Activated CD8-positive, alpha-beta T cell treated with anti-CD3 and anti-CD28 coated beads for 36 hours (primary cell): ENCODE data around the gene HSBP1. TPM values are rescaled to one million over a fixed set of nuclear protein-coding genes. Genes with fewer than 3 reads are reported as not detected.

Experiments
- ATAC-seq: fragments of 200-7000 bp; cut with Tn5 transposase; one replicate; pipeline ENCODE4 v1.10.0; 2021; ENCODE audit warnings: mild to moderate bottlenecking, moderate library complexity
- CTCF ChIA-PET: fragments of 350-600 bp; sonication (Branson Sonifier 250); formaldehyde crosslinking; loops from one replicate; lab custom pipeline; 2021; ENCODE audit warnings: antibody characterized with exemption; lab: Charles Lee
- POLR2A ChIA-PET: fragments of 350-600 bp; sonication (Branson Sonifier 250); formaldehyde crosslinking; loops from one replicate; lab custom pipeline; 2021; ENCODE audit warnings: antibody characterized with exemption; lab: Charles Lee
- DNase-seq: peaks from one replicate; pipeline ENCODE4 v3.0.0-alpha.2; 2020
- H3K27ac Mint-ChIP-seq: one replicate; pipeline ENCODE4 v1.8.0; 2021; ENCODE audit warnings: mild to moderate bottlenecking, mixed read lengths
- H3K27me3 Mint-ChIP-seq: one replicate; pipeline ENCODE4 v1.8.0; 2021; ENCODE audit warnings: mixed read lengths
- H3K36me3 Mint-ChIP-seq: one replicate; pipeline ENCODE4 v1.8.0; 2021; ENCODE audit warnings: low read depth, mixed read lengths
- H3K4me1 Mint-ChIP-seq: one replicate; pipeline ENCODE4 v1.8.0; 2021; ENCODE audit warnings: low read depth, mixed read lengths
- H3K4me3 Mint-ChIP-seq: one replicate; pipeline ENCODE4 v1.8.0; 2021; ENCODE audit warnings: mild to moderate bottlenecking, moderate library complexity, mixed read lengths
- H3K9me3 Mint-ChIP-seq: one replicate; pipeline ENCODE4 v1.8.0; 2021; ENCODE audit warnings: mixed read lengths
- intact Hi-C: fragments of 100-400 bp; cut with micrococcal nuclease; formaldehyde crosslinking; loops from one replicate; pipeline ENCODE4 v1.10.0; 2022
- total RNA-seq, 2 experiments: library from RNA; stranded (reverse); gene quantifications; one replicate each; pipeline ENCODE4 v1.2.3, GENCODE V29; 2021
- TF ChIP-seq, protein P1 (sequence below): fragments of 200-600 bp; IDR thresholded peaks from one replicate; pipeline ENCODE4 v1.8.0; 2022; ENCODE audit warnings: antibody characterized with exemption, mild to moderate bottlenecking

HSBP1 gene
- total RNA-seq: 10 to 100 TPM; 68.2 to 71.8 TPM

DNA sequence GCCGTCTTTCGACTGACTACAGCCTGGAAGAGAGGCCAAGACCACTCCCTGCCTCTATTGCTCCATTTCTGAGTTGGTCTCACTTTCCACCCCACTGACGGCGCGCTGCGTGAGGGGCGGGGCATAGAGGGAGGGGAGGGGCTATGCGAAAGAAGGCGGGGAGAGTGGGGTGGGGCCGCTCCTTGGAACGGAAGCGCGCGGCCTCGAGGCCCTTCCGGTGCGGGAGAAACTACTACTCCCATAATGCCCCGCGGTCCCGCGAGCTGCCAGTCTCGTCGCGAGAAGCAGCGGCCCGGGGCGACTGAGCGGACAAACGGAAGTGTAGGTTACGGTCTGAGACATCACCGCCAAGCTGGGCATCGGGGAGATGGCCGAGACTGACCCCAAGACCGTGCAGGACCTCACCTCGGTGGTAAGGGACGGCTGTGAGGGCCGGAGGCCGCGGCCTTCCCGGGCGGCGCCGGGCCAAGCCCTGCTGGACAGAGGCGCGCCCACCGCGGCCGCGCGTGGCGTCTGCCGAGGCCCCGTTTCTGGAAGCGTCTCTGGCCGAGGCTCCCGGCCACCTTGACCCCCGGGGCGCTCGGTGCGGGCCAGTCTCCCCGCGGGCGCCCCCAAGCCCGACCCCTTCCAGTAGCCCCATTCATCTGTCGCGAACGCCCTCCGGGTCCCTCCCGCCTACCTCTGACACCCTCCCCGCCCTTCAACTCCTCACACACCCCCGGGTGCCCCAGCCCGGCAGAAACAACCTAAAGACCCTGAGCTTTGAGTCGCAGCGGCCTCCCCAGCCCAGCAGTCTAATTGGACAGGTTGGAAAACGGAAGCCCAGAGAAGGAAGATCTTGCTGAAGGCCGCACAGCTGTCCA, at the start of gene HSBP1:
HSBP1 (plus strand) TSS at position 269 of the 863 bp plus-strand sequence; CDS start at position 368, 99 bp downstream.
- H3K9me3 Mint-ChIP-seq: no peaks in the 10 kb centered on the region
- H3K27me3 Mint-ChIP-seq: no peaks in the 10 kb centered on the region
- CTCF ChIA-PET: interaction anchor here (0.9 to 1.8 kb wide), 3 partner anchors 18 to 119 kb away, joined by 3 to 5 read pairs (median 3); no protein-coding TSS in a partner anchor
- peak within 1 kb of the TSS; percentile 87 for H3K27ac Mint-ChIP-seq
- ATAC-seq (peak; percentile 99), DNase-seq (peak; percentile 96)
- intact Hi-C loops: no loop called here
- H3K4me1 Mint-ChIP-seq: peaks cover 37% of the 10 kb centered on the region
- TF ChIP-seq, protein P1, sequence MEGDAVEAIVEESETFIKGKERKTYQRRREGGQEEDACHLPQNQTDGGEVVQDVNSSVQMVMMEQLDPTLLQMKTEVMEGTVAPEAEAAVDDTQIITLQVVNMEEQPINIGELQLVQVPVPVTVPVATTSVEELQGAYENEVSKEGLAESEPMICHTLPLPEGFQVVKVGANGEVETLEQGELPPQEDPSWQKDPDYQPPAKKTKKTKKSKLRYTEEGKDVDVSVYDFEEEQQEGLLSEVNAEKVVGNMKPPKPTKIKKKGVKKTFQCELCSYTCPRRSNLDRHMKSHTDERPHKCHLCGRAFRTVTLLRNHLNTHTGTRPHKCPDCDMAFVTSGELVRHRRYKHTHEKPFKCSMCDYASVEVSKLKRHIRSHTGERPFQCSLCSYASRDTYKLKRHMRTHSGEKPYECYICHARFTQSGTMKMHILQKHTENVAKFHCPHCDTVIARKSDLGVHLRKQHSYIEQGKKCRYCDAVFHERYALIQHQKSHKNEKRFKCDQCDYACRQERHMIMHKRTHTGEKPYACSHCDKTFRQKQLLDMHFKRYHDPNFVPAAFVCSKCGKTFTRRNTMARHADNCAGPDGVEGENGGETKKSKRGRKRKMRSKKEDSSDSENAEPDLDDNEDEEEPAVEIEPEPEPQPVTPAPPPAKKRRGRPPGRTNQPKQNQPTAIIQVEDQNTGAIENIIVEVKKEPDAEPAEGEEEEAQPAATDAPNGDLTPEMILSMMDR: no peak
- peak within 1 kb of the TSS; percentile 83 for H3K4me3 Mint-ChIP-seq
- H3K36me3 Mint-ChIP-seq: peaks cover 33% of the 10 kb centered on the region
- POLR2A ChIA-PET: interaction anchor here (0.6 kb wide), 2 partner anchors 257 to 707 kb away, joined by 3 read pairs; no protein-coding TSS in a partner anchor

DNA sequence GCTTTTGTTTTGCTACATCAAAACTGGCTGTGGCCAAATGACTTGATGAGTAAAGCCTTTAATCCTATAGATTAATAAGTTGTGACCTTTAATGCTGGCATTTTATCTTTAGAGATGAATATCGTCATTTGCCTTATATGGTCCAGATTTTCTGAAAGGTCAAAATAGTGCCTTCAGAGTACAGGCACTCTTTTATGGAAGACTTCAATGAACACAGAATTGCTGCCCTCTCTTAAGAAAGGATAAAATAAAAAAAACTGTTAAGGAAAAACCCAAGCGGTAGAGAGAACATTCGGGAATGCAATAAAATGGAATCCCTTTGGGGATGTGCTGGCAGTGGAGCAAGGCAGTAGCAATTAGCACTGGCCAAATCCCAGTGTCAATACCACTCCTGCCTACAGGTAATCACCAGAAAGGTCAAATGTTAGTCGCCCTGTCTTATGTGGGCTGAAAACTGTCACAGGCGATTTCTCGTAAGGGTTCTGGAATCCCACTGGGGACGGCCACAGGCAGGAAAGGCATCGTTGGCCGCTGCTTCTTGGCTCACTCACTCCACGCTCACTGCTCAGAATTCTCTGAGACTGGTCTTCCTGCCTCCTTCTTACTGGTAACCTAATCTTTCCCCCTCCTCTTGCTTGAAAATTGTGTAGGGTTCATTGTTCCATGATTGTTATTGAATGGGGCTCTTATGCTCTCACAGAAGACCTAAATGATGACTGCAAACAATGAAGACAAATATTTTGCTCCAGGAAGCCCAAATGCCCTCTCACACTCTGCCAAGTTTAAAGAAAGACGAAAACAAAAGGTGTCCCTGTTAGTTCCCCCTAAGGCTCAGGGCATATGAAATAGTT, 45.4 kb upstream of the HSBP1 start:
- H3K27me3 Mint-ChIP-seq: no peaks in the 10 kb centered on the region
- DNase-seq (no peak), ATAC-seq (no peak)
- no peaks in the 10 kb centered on the region for H3K4me1 Mint-ChIP-seq
- ChIA-PET POLR2A (no interaction called here), CTCF (no interaction called here)
- intact Hi-C loops: no loop called here
- H3K4me3 Mint-ChIP-seq: no peak overlapping the region
- no peaks in the 10 kb centered on the region for H3K36me3 Mint-ChIP-seq
- H3K9me3 Mint-ChIP-seq: no peaks in the 10 kb centered on the region
- H3K27ac Mint-ChIP-seq: no peak overlapping the region
- TF ChIP-seq, protein P1: no peak

DNA sequence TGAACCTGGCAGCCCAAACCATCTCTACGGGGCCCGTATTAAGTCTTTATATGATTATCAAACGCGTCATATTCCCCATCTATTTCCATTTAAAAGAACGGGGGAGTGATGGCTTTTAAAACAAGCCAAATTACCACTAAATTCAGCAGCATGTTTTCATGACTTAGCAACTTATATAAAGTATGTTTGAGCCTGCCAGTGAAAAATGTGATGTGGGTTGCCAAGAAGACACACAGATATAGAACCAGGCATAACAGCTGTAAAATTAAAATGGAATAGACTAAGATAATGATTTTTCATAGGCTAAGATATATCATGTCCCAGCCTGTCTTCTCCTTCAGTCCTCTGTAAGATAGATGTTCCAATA, 44.8 kb upstream of the HSBP1 start:
- Mint-ChIP-seq H3K4me3 (no peak overlapping the region), H3K36me3 (no peaks in the 10 kb centered on the region), H3K9me3 (no peaks in the 10 kb centered on the region), H3K4me1 (no peaks in the 10 kb centered on the region), H3K27me3 (no peaks in the 10 kb centered on the region), H3K27ac (no peak overlapping the region)
- no peak for DNase-seq
- intact Hi-C loops: no loop called here
- ChIA-PET CTCF (no interaction called here), POLR2A (no interaction called here)
- TF ChIP-seq, protein P1: no peak
- no peak for ATAC-seq

DNA sequence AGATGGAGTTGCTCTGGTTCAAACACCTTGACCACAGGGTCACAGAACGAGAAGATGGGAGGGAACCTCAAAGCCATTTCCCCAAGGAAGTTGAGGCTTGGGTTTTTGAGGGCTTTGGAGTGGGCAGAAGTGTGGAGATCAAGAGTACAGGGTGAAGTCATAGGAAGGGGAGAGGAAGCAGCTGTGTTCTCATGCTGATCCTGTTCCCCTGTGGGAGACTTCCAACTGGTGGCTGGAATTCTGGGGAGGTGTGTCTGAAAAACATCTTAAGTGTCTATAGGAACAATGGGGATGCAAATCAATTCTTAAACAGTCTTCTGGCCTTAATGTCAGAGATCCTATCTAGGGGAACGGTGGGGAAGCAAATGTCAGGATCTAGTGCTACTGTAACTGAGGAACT, 38.8 kb upstream of the HSBP1 start:
- TF ChIP-seq, protein P1: no peak
- Mint-ChIP-seq H3K27me3 (peaks cover 3% of the 10 kb centered on the region), H3K4me3 (no peak overlapping the region), H3K9me3 (no peaks in the 10 kb centered on the region), H3K36me3 (no peaks in the 10 kb centered on the region), H3K4me1 (peaks cover 7% of the 10 kb centered on the region), H3K27ac (no peak overlapping the region)
- DNase-seq (no peak), ATAC-seq (no peak)
- POLR2A ChIA-PET: no interaction called here
- CTCF ChIA-PET: no interaction called here
- intact Hi-C loops: no loop called here
